GM12873 (cell line): ENCODE data around the gene ERC1.

Experiments used
- CTCF ChIP-seq: IDR thresholded peaks from 2 replicates; pipeline ENCODE4 v1.5.1; 2012; ENCODE audit warnings: low read depth, mild to moderate bottlenecking, moderate library complexity, low read length, control low read depth; ENCODE audit not compliant: insufficient read depth; ENCODE audit errors: missing control alignments

Gene ERC1

DNA sequence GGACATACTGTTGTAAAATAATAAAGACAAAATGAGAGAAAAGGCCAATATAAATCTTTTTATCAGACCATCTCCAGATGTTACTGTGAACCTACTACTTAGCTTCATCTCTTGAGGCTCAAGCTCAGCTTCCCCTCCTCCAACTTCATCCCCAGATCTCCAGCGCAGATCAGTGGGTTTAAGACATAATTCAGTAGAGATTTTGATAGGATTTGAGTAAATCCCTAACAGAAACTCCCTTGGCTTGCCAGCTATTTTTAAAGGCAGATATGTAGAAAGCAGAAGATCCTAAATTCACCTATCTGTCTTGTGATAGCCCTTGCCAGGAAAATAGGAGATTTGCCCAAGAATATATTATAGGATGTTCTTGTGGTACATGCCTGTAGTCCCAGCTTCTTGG lies 366.7 kb downstream of the ERC1 start:
- TF ChIP-seq CTCF, result no peak

DNA sequence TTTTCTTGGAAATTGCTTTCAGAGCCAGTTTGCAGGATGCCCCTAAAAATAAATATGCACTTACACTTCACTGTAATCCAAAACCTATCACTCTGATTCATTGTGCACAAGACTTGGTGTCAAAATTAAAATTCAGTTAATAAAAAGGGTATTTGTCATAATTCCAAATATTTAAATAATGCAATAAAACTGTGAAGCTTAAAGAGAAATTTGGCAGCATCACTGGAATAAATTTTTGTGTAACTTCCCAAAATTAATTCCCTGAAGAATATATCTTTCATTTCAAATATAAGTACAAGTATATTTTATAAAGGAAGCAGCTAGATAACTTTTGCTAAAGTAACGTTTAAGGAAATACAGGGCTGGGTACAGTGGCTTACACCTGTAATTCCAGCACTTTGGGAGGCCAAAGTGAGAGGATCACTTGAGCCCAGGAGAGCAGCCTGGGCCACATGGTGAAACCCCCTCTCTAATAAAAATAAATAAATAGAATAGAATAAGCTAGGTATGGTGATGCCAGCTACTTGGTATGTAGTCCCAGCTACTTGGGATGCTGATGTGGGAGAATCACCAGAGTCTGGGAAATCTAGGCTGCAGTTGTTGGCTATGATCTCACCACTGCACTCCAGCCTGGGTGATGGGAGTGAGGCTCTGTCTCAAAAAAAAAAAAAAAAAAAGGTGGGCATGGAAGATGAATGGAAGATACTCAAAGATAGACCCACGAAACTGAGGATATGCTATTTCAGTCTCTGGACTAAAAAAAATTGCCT lies 369.6 kb downstream of the ERC1 start:
- no peak for TF ChIP-seq CTCF

GRCh38 chr12:1362143-1362662 lies 371.2 kb downstream of the ERC1 start:
- no peak for TF ChIP-seq CTCF

DNA sequence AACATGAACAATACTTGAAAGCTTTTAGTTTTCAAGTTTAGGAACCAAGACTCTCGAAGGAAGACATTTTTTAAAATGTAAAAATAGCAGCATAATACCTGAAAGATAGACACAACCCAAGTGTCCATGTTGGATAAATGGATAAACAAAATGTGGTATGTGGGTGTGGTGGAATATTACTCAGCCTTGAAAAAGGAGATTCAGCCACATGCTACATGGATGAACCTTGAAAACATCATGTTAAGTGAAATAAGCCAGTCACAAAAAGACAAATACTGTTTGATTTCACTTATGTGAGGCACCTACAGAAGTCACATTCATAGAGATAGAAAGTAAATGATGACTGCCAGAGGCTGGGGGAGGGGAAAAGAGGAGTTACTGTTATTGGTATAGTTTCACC lies 374.7 kb downstream of the ERC1 start:
- no peak for TF ChIP-seq CTCF

DNA sequence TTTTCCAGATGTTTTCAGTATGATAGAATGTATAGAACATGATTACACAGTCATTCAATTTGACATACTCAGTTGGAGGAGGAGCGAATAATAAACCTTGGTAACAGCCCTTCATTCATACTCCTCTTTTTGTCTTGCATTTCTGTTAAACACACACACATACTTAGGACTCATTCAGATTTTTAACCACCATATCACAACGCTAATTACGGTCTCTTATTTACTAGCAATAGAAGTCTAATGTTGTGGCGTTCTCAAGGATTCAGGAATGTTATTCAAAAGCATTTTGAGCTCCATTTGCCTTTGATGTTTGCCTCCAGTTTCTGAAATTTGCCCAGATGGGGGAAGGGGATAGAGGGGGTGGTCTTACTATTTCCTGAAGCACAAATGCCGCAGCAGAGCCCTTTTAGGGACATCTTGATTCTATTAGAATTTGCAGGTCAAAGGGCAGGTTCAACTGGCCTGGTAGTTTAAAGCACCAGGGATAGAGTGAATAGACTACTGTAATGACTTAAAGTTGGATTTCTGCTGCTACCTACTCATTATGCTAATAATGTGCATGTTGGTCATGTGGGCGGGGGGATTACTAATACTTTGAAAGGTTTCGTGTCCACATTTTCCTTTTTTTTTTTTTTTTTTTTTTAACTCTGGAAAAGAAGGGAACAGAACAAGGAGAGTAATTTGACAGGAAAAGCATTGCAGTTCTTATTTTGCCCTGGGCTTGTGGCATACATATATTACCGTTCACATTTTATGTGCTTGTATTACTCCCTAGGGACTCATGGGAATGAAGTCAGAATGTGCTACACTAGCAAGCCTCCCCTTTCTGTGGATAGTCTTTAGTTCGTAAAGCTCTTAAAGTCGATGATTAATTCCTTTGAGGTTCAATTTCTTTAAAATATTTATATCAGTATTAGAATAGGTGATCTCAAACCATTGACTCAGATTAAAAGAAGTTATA lies 376.6 kb downstream of the ERC1 start:
- TF ChIP-seq CTCF, result no peak

DNA sequence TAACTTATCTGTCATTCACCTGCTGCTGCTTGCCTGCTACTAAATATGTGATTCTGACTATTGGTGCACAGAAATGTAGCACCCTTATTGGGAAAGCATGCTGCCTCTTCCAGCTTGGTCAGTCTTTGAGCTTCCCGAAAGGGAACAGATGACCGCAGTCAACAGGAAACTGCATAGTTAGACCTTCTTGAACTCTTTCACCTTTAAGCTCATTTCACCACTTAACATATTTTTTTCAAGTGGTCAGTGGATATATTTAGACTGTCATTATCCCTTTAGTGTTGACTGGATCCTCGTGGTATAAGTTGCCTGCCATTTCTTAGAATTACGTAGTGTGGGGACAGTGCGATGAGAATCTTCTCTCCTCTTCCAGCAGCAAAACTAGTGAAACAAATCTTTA lies 378.4 kb downstream of the ERC1 start:
- no peak for TF ChIP-seq CTCF

DNA sequence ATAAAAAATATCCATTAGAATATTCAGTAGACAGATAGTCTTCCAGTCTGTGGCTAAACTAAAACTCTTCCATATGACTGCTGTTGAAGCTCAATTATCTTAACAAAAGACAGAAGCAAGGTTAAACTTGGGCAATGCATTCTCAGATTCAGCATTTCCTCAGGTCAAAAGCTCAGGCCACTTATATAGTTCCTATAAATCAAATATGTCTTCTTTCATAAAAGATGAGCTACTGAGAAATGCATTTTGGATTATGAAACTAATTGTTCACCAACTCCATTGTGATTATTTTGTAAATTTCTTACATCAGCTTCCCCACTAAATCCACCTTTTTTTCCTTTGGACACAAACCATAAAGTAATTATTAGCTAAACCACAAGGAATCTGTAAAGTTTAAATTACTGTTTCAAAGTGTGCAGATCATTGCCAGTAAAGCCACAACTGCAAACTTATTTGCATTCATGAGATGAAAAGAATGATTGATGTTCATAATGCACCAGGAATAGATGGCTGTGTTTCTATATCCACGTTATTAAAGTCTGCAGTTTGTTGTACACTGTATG lies 379.0 kb downstream of the ERC1 start:
- no peak for TF ChIP-seq CTCF
